Endothelial cell of umbilical vein (primary cell): ENCODE data around the gene B3GALNT1. TPM values are rescaled to one million over a fixed set of nuclear protein-coding genes. Genes with fewer than 3 reads are reported as not detected.

Source experiments
- BruUV-seq: library from RNA; stranded (reverse); fragments of 400-500 nt; replicated peaks from 2 replicates; lab custom pipeline; 2021; lab: Mats Ljungman, UMichigan
- CTCF ChIA-PET: fragments of 300-600, 350-600 bp; sonication (Branson Sonifier 250); formaldehyde crosslinking; loops from one replicate; lab custom pipeline; 2021; ENCODE audit warnings: antibody characterized with exemption, inconsistent platforms; lab: Charles Lee
- POLR2A ChIA-PET: fragments of 300-600, 350-600 bp; sonication (Branson Sonifier 250); formaldehyde crosslinking; loops from one replicate; lab custom pipeline; 2021; ENCODE audit warnings: antibody characterized with exemption, inconsistent platforms; lab: Charles Lee
- DNase-seq: peaks from one replicate; pipeline ENCODE4 v3.0.0-alpha.2; 2011; ENCODE audit warnings: low read depth, low spot score
- FAIRE-seq: peaks from 2 replicates; lab custom pipeline; 2011; peaks lifted over from hg19 to GRCh38; lab: Jason Lieb, UNC
- H2AFZ ChIP-seq: 2 replicates; pipeline ENCODE4 v1.6.0; 2012; ENCODE audit warnings: low read depth, low read length, control low read depth, inconsistent platforms
- H3K27ac ChIP-seq: 2 replicates; pipeline ENCODE4 v1.5.1; 2011; ENCODE audit warnings: low read depth, mild to moderate bottlenecking, control low read depth, low read length, moderate library complexity; ENCODE audit not compliant: insufficient read depth
- H3K27me3 ChIP-seq, 2 experiments: 2 replicates each; pipeline versions ENCODE4 v1.6.0 to v1.6.1; 2011; ENCODE audit warnings: low read length in 2 of 2, mixed read lengths in 1 of 2; ENCODE audit not compliant: control insufficient read depth in 2 of 2, insufficient read depth in 2 of 2
- H3K36me3 ChIP-seq, 2 experiments: 2 replicates in 1 of 2; 3 replicates in 1 of 2; pipeline ENCODE4 v1.5.1; 2011; ENCODE audit warnings: low read length in 2 of 2, mild to moderate bottlenecking in 1 of 2, moderate library complexity in 1 of 2; ENCODE audit not compliant: control insufficient read depth in 2 of 2, insufficient read depth in 2 of 2; ENCODE audit errors: extremely low read depth in 1 of 2
- H3K4me1 ChIP-seq: 3 replicates; pipeline ENCODE4 v1.5.1; 2011; ENCODE audit warnings: mild to moderate bottlenecking, low read length; ENCODE audit not compliant: control insufficient read depth, insufficient read depth; ENCODE audit errors: extremely low read depth
- H3K4me2 ChIP-seq: 2 replicates; pipeline ENCODE4 v1.6.1; 2011; ENCODE audit warnings: low read length, control low read depth, mixed read lengths; ENCODE audit not compliant: insufficient read depth
- H3K4me3 ChIP-seq, 3 experiments: fragments of 200-600 bp in 1 of 3; sonication (generic), shearing (Covaris generic) in 1 of 3; replicated peaks in 1 of 3; 2 replicates each; pipeline ENCODE4 v1.5.1; 2011 to 2016; ENCODE audit warnings: control low read depth in 3 of 3, low read length in 3 of 3, mild to moderate bottlenecking in 2 of 3, inconsistent platforms in 1 of 3, low read depth in 1 of 3, moderate library complexity in 1 of 3; ENCODE audit not compliant: insufficient read depth in 1 of 3
- H3K79me2 ChIP-seq: 2 replicates; pipeline ENCODE4 v1.6.0; 2012; ENCODE audit warnings: low read length, inconsistent platforms; ENCODE audit not compliant: control insufficient read depth, insufficient read depth
- H3K9ac ChIP-seq: replicated peaks from 2 replicates; pipeline ENCODE3; 2011; ENCODE audit warnings: low read length, control low read depth; ENCODE audit not compliant: insufficient read depth; ENCODE audit errors: extremely low read depth
- H3K9me1 ChIP-seq: replicated peaks from 3 replicates; pipeline ENCODE4 v1.6.0; 2011; ENCODE audit warnings: mild to moderate bottlenecking, low read length; ENCODE audit not compliant: control insufficient read depth, insufficient read depth; ENCODE audit errors: extremely low read depth
- H3K9me3 ChIP-seq: replicated peaks from 2 replicates; pipeline ENCODE4 v1.5.1; 2012; ENCODE audit warnings: low read length, inconsistent platforms; ENCODE audit not compliant: control insufficient read depth, insufficient read depth
- H4K20me1 ChIP-seq: replicated peaks from 2 replicates; pipeline ENCODE3; 2011; ENCODE audit warnings: mild to moderate bottlenecking, low read length; ENCODE audit not compliant: control insufficient read depth, insufficient read depth; ENCODE audit errors: extremely low read depth
- EZH2 ChIP-seq: IDR thresholded peaks from 2 replicates; pipeline ENCODE4 v1.6.1; 2012; ENCODE audit warnings: borderline replicate concordance, low read depth, mild to moderate bottlenecking, moderate library complexity, low read length, inconsistent platforms; ENCODE audit not compliant: severe bottlenecking
- FOS ChIP-seq: IDR thresholded peaks from 2 replicates; pipeline ENCODE4 v1.6.1; 2011; ENCODE audit warnings: mild to moderate bottlenecking, low read length, moderate library complexity, borderline replicate concordance; ENCODE audit not compliant: insufficient read depth
- GATA2 ChIP-seq: IDR thresholded peaks from 2 replicates; pipeline ENCODE4 v1.7.0; 2011; ENCODE audit warnings: low read depth, mild to moderate bottlenecking, moderate library complexity, mixed read lengths, low read length; ENCODE audit not compliant: insufficient read length, insufficient read depth
- JUN ChIP-seq: IDR thresholded peaks from 2 replicates; pipeline ENCODE4 v1.6.1; 2011; ENCODE audit warnings: borderline replicate concordance, low read depth; ENCODE audit not compliant: insufficient read length, insufficient read depth
- MYC ChIP-seq: IDR thresholded peaks from one replicate; pipeline ENCODE4 v1.6.1; 2011; ENCODE audit warnings: mild to moderate bottlenecking, low read depth, low read length
- POLR2A ChIP-seq: IDR thresholded peaks from 2 replicates; pipeline ENCODE4 v1.6.1; 2012; ENCODE audit warnings: low read depth, mild to moderate bottlenecking, control low read depth, low read length
- POLR2AphosphoS5 ChIP-seq: IDR thresholded peaks from 2 replicates; pipeline ENCODE4 v1.6.1; 2012; ENCODE audit warnings: low read depth, mild to moderate bottlenecking, control low read depth, low read length, moderate library complexity; ENCODE audit not compliant: insufficient read depth
- dilution Hi-C: fragments of 300-500 bp; cut with MboI; formaldehyde crosslinking; loops from one replicate; pipeline ENCODE4 v1.15.0; 2019; ENCODE audit warnings: low sequenced_read_pairs; ENCODE audit not compliant: extremely low pct_ligation_motif_present
- intact Hi-C: fragments of 100-400 bp; cut with micrococcal nuclease; formaldehyde crosslinking; loops from one replicate; pipeline ENCODE4 v1.10.0; 2022
- polyA plus RNA-seq, 4 experiments: library from polyadenylated mRNA; depleted of rRNA in 3 of 4; stranded (reverse) in 3 of 4; unstranded in 1 of 4; fragments of >200 nt; gene quantifications; 2 replicates each; pipeline versions ENCODE4 v1.2.1 to v1.2.3, GENCODE V29; 2011 to 2012; ENCODE audit warnings: missing spikeins in 1 of 4
- total RNA-seq: library from RNA; stranded (reverse); gene quantifications from 2 replicates; pipeline ENCODE4 v1.2.3, GENCODE V29; 2021
- TF ChIP-seq, protein P1 (sequence below): IDR thresholded peaks from 2 replicates; pipeline ENCODE4 v1.6.1; 2011; ENCODE audit not compliant: insufficient read depth, insufficient read length
- TF ChIP-seq, protein P2 (sequence below), 2 donors: IDR thresholded peaks; 1 replicate in 1 of 2; 2 replicates in 1 of 2; pipeline ENCODE4 v1.5.1; 2011; ENCODE audit warnings: low read length in 2 of 2, mild to moderate bottlenecking in 2 of 2, moderate library complexity in 2 of 2, control low read depth in 1 of 2, inconsistent platforms in 1 of 2, low read depth in 1 of 2; ENCODE audit not compliant: insufficient read depth in 1 of 2; ENCODE audit errors: extremely low read depth in 1 of 2

Gene B3GALNT1
- total and polyA plus RNA-seq, 2 donors (not counting 3 experiments of a cell fraction or from before 2014, with no cell fraction given): 19.4 to 29.4 TPM

GRCh38 chr3:161054860-161055604 is 50.1 kb downstream of the B3GALNT1 start:
- Histone ChIP-seq H2AFZ (no peak overlapping the region), H3K79me2 (no peaks in the 10 kb centered on the region), H3K9me1 (no peaks in the 10 kb centered on the region), H3K4me2 (no peak overlapping the region), H3K4me1 (no peaks in the 10 kb centered on the region), H3K4me3 (no peak overlapping the region), H3K9me3 (no peaks in the 10 kb centered on the region), H4K20me1 (no peaks in the 10 kb centered on the region), H3K27me3 (no peaks in the 10 kb centered on the region), H3K27ac (no peak overlapping the region), H3K9ac (no peak overlapping the region), H3K36me3 (no peaks in the 10 kb centered on the region)
- ChIA-PET CTCF (no interaction called here), POLR2A (no interaction called here)
- TF ChIP-seq EZH2: no peak
- no peak for TF ChIP-seq FOS
- no peak for TF ChIP-seq POLR2A
- TF ChIP-seq GATA2: no peak
- no peak for TF ChIP-seq POLR2AphosphoS5
- TF ChIP-seq, protein P1, sequence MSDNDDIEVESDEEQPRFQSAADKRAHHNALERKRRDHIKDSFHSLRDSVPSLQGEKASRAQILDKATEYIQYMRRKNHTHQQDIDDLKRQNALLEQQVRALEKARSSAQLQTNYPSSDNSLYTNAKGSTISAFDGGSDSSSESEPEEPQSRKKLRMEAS: no peak
- TF ChIP-seq, protein P2, sequence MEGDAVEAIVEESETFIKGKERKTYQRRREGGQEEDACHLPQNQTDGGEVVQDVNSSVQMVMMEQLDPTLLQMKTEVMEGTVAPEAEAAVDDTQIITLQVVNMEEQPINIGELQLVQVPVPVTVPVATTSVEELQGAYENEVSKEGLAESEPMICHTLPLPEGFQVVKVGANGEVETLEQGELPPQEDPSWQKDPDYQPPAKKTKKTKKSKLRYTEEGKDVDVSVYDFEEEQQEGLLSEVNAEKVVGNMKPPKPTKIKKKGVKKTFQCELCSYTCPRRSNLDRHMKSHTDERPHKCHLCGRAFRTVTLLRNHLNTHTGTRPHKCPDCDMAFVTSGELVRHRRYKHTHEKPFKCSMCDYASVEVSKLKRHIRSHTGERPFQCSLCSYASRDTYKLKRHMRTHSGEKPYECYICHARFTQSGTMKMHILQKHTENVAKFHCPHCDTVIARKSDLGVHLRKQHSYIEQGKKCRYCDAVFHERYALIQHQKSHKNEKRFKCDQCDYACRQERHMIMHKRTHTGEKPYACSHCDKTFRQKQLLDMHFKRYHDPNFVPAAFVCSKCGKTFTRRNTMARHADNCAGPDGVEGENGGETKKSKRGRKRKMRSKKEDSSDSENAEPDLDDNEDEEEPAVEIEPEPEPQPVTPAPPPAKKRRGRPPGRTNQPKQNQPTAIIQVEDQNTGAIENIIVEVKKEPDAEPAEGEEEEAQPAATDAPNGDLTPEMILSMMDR (IDR thresholded peaks at IDR 0.05; ENCODE audit: extremely low read depth in 1 of 2, insufficient read depth in 1 of 2, low read depth in 1 of 2, low read length in 2 of 2): no peak
- no peak for TF ChIP-seq MYC
- TF ChIP-seq JUN: no peak
- FAIRE-seq (no peak), DNase-seq (no peak)
- intact Hi-C loops (no loop called here), dilution Hi-C loops (no loop called here)
- BruUV-seq: no TSS peak
